Measurements from ENCODE around the gene GRAMD1B.

GRAMD1B gene

GRCh38 chr11:123429913-123430720, at the start of gene GRAMD1B:
Gene GRAMD1B, plus strand, starts transcription at chr11:123430269. Its CDS starts 524 bp downstream, at chr11:123430793.
- TF ChIP-seq CTCF (IDR thresholded peaks at IDR 0.05): no peak
- H3K4me1 Mint-ChIP-seq: peaks cover 65% of the 10 kb centered on the region

GRCh38 chr11:123381149-123381548, 48.9 kb upstream of the GRAMD1B start:
- no peaks in the 10 kb centered on the region for H3K36me3 Mint-ChIP-seq (ENCODE audit: low read depth)
- no peaks in the 10 kb centered on the region for H3K9me3 Mint-ChIP-seq
- H3K4me1 Mint-ChIP-seq: peaks cover 26% of the 10 kb centered on the region
- no peak overlapping the region for H3K27ac Mint-ChIP-seq
- DNase-seq: no peak
- H3K27me3 Mint-ChIP-seq (ENCODE audit: low read depth, poor library complexity): peaks cover 6% of the 10 kb centered on the region
- no peak for TF ChIP-seq CTCF (IDR thresholded peaks at IDR 0.05)
- H3K4me3 Mint-ChIP-seq: no peak overlapping the region

More at GRCh38 chr11:123429913-123430720, at the start of gene GRAMD1B:
- Mint-ChIP-seq H3K36me3 (ENCODE audit: low read depth) (peaks cover 5% of the 10 kb centered on the region), H3K27ac (peak within 1 kb of the TSS; percentile 92), H3K4me3 (peak within 1 kb of the TSS; percentile 91), H3K27me3 (ENCODE audit: low read depth, poor library complexity) (peaks cover 17% of the 10 kb centered on the region), H3K9me3 (no peaks in the 10 kb centered on the region)
- peak; percentile 86 for DNase-seq

GRCh38 chr11:123381817-123382554, 48.1 kb upstream of the GRAMD1B start:
- DNase-seq: no peak
- peaks cover 23% of the 10 kb centered on the region for H3K4me1 Mint-ChIP-seq
- H3K4me3 Mint-ChIP-seq: no peak overlapping the region

GRCh38 chr11:123382555-123383074, 47.5 kb upstream of the GRAMD1B start:
- H3K27ac Mint-ChIP-seq: no peak overlapping the region

More at GRCh38 chr11:123381817-123382554, 48.1 kb upstream of the GRAMD1B start:
- no peak for TF ChIP-seq CTCF (IDR thresholded peaks at IDR 0.05)
- H3K36me3 Mint-ChIP-seq (ENCODE audit: low read depth): no peaks in the 10 kb centered on the region
- H3K9me3 Mint-ChIP-seq: no peaks in the 10 kb centered on the region
- peaks cover 6% of the 10 kb centered on the region for H3K27me3 Mint-ChIP-seq (ENCODE audit: low read depth, poor library complexity)
- no peak overlapping the region for H3K27ac Mint-ChIP-seq

GRCh38 chr11:123384116-123384515, 46.0 kb upstream of the GRAMD1B start:
- Mint-ChIP-seq H3K27ac (no peak overlapping the region), H3K27me3 (ENCODE audit: low read depth, poor library complexity) (peaks cover 4% of the 10 kb centered on the region), H3K36me3 (ENCODE audit: low read depth) (no peaks in the 10 kb centered on the region), H3K4me1 (peaks cover 17% of the 10 kb centered on the region), H3K9me3 (no peaks in the 10 kb centered on the region), H3K4me3 (no peak overlapping the region)
- no peak for TF ChIP-seq CTCF (IDR thresholded peaks at IDR 0.05)
- DNase-seq: no peak

More at GRCh38 chr11:123382555-123383074, 47.5 kb upstream of the GRAMD1B start:
- peaks cover 4% of the 10 kb centered on the region for H3K27me3 Mint-ChIP-seq (ENCODE audit: low read depth, poor library complexity)
- peaks cover 17% of the 10 kb centered on the region for H3K4me1 Mint-ChIP-seq
- TF ChIP-seq CTCF (IDR thresholded peaks at IDR 0.05): no peak
- no peaks in the 10 kb centered on the region for H3K9me3 Mint-ChIP-seq
- DNase-seq: no peak
- no peaks in the 10 kb centered on the region for H3K36me3 Mint-ChIP-seq (ENCODE audit: low read depth)
- no peak overlapping the region for H3K4me3 Mint-ChIP-seq
